NCI-H1436 treated with DMSO at 0.1 percent for 48 hours (cell line): ENCODE data around the gene VKORC1L1.
"Not testable (repeated sequence)": the region's sequence is repeated elsewhere in the genome, so short reads cannot be mapped to it uniquely, and the experiment has no call there.

Experiments used
- DNase-seq: peaks from one replicate; lab custom pipeline; 2025; lab: John Stamatoyannopoulos, UW

VKORC1L1 gene

GRCh38 chr7:65885533-65885932 lies 12.7 kb downstream of the VKORC1L1 start:
- DNase-seq = not testable (repeated sequence)

GRCh38 chr7:65888434-65889156 lies 15.7 kb downstream of the VKORC1L1 start:
- DNase-seq = not testable (repeated sequence)

- DNase-seq = not testable (repeated sequence)
Observed at GRCh38 chr7:65889722-65890121, 16.8 kb downstream of the VKORC1L1 start.

GRCh38 chr7:65892161-65892560 lies 19.3 kb downstream of the VKORC1L1 start:
- no peak for DNase-seq

GRCh38 chr7:65892835-65893234 lies 20.0 kb downstream of the VKORC1L1 start:
- DNase-seq = no peak

- DNase-seq = no peak
Observed at GRCh38 chr7:65896279-65896870, 23.5 kb downstream of the VKORC1L1 start.

GRCh38 chr7:65897289-65897688 lies 24.4 kb downstream of the VKORC1L1 start:
- not testable (repeated sequence) for DNase-seq

GRCh38 chr7:65898677-65899447 lies 26.0 kb downstream of the VKORC1L1 start:
- not testable (repeated sequence) for DNase-seq

- DNase-seq = no peak
Observed at GRCh38 chr7:65902306-65902705, 29.4 kb downstream of the VKORC1L1 start.

GRCh38 chr7:65907501-65908198 lies 34.8 kb downstream of the VKORC1L1 start:
- DNase-seq = no peak

- DNase-seq = no peak
Observed at GRCh38 chr7:65910237-65910636, 37.4 kb downstream of the VKORC1L1 start.

- no peak for DNase-seq
Observed at GRCh38 chr7:65912237-65912636, 39.4 kb downstream of the VKORC1L1 start.

- no peak for DNase-seq
Observed at GRCh38 chr7:65915921-65916657, 43.2 kb downstream of the VKORC1L1 start.

GRCh38 chr7:65923316-65923715 lies 50.4 kb downstream of the VKORC1L1 start:
- no peak for DNase-seq

- no peak for DNase-seq
Observed at GRCh38 chr7:65924193-65924592, 51.3 kb downstream of the VKORC1L1 start.

- DNase-seq = no peak
Observed at GRCh38 chr7:65925040-65925439, 52.2 kb downstream of the VKORC1L1 start.

GRCh38 chr7:65926588-65926987 lies 53.7 kb downstream of the VKORC1L1 start:
- no peak for DNase-seq

GRCh38 chr7:65927489-65928448 lies 54.9 kb downstream of the VKORC1L1 start:
- DNase-seq = no peak

- no peak for DNase-seq
Observed at GRCh38 chr7:65931685-65932084, 58.8 kb downstream of the VKORC1L1 start.

GRCh38 chr7:65937296-65937695 lies 64.4 kb downstream of the VKORC1L1 start:
- no peak for DNase-seq
